Stimulated activated CD4-positive, alpha-beta T cell treated with anti-CD3 and anti-CD28 coated beads, Interleukin-2, amount 100 ng/mL, for 48 hours (primary cell): ENCODE data around the gene SCNN1A.
A peak's percentile ranks its signal among the peaks of the same experiment; 100 is the strongest.
"Not testable (repeated sequence)": the region's sequence is repeated elsewhere in the genome, so short reads cannot be mapped to it uniquely, and the experiment has no call there.

Experiments
- DNase-seq, 2 donors: peaks; one replicate each; pipeline ENCODE4 v3.0.0-alpha.2; 2020

SCNN1A gene

GRCh38 chr12:6346235-6346832, 29.0 kb downstream of the SCNN1A start:
- no peak for DNase-seq

DNA sequence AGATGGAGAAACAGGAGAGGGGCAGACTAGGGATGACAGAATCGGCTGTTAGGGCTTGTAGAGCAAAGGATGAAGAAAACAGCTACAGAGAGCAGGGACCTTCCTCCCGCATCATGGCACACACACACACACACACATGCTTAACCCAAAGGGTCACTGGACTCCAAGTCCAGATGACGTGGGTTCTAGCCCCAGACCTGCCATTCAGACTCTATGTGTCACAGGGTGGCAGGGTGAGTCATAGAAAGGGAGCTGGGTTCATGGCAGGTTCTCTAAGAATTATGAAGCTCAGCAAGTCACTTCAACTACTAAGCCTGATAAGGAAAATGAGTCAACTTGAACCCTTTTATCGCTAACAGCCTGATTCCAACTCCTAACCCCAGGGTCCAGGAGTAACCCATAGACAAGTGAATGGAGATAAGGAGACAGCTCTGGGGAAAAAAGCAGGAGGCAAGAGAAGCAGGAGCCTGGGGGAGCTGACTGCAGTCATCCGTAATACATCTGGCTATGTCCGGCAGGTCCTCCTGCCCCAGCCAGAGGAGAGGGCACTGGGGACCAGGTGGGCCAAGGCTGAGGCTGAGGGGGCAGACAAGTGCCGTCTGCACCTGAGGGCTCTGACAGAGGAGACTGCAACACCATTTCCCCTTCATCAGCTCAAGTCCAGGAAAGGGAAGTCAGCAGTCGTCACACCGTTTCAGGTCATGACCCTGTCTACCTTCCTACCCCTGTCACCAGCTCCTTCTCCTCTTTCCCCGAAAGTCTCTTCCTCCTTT, 29.9 kb downstream of the SCNN1A start:
- no peak for DNase-seq

DNA sequence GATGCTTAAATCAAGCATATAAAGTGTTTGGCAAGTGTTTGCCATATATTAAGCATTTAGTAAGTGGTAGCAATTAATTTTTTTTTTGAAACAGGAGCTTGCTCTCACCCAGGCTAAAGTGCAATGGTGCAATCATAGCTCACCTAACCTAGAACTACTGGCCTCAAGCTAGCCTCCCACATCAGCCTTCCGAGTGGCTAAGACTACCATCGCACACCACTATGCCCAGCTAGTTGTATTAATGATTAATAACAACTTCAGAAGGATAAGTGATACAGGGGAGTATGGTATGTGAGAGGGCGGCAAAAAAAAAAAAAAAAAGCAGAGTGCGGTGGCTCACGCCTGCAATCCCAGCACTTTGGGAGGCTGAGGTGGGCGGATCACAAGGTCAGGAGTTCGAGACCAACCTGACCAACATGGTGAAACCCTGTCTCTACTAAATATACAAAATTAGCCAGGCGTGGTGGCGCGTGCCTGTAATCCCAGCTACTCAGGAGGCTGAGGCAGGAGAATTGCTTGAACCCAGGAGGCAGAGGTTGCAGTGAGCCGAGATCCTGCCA, 31.2 kb downstream of the SCNN1A start:
- DNase-seq: not testable (repeated sequence)

- DNase-seq: no peak
Measured at GRCh38 chr12:6343518-6343917, 31.8 kb downstream of the SCNN1A start.

- DNase-seq: no peak
Measured at GRCh38 chr12:6342140-6342889, 33.0 kb downstream of the SCNN1A start.

GRCh38 chr12:6341417-6342139, 33.8 kb downstream of the SCNN1A start, which contains the start of gene TNFRSF1A:
TNFRSF1A (minus strand) TSS chr12:6342076; CDS start chr12:6341814, 262 bp downstream.
- DNase-seq: no peak

GRCh38 chr12:6340745-6341416, 34.5 kb downstream of the SCNN1A start:
- DNase-seq: no peak

DNA sequence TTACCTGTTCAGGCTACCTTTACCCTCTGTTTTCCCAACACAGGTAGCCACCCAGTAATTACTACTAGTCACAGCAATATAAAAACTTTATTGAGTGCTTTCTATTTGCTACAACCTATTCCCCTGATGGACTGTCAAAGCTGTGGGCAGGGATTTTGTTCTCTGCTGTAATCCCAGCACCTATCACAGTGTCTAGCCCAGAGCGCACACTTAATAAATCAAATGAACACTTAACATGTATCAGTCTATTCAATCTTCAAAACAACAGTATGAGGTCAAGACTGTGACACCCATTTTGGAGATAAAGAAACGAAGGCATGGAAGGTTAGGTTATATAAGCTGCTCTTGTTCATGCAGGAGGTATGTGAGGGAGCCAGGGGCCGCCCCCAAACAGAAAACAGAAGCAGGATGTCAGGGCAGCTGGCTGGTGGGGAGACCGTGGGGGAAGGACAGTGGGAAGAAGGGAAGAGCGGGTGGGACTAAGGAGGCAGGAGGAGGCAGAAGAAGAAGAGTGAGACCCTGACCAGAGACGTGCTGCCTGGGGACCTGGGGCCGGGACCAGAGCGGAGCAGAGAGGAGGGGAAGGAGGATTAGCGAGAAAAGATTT, 35.2 kb downstream of the SCNN1A start:
- DNase-seq: no peak

DNA sequence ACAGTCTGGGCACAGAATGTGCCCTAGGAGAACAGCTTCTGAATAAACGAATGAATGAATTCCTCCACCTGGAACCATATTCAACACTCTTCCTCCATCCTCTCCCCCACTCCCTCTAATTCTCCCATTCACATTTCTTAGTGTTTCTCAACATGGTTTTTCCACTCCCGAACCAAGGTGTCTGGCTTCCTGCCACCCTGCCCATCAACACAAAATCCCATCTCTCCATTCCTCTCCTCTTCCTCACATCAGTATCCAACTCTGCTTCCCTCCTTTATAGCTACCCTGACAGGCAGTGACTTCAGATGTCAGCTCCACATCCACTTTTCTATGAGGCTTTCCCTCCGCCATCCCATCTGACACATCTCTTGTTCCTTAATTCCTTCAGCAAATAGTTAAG, 36.4 kb downstream of the SCNN1A start:
- no peak for DNase-seq

DNA sequence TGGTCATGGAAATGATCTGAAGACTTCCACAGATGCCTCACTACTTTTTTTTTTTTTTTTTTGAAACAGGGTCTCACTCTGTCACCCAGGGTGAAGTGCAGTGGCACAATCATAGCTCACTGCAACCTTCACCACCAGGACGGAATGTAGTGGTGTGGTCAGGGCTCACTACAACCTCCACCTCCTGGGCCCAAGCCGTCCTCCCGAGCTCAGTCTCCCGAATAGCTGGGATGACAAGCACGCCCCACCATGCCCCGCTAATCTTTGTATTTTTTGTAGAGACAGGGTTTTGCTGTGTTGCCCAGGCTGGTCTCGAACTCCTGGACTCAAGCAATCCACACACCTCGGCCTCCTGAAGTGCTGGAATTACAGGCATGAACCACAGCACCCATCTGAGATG, 36.8 kb downstream of the SCNN1A start:
- not testable (repeated sequence) for DNase-seq

- no peak for DNase-seq
Measured at GRCh38 chr12:6337958-6338433, 37.4 kb downstream of the SCNN1A start.

- no peak for DNase-seq
Measured at GRCh38 chr12:6336889-6337853, 38.2 kb downstream of the SCNN1A start.

GRCh38 chr12:6336079-6336888, 39.1 kb downstream of the SCNN1A start:
- peak; percentile 48 to 52 for DNase-seq

DNA sequence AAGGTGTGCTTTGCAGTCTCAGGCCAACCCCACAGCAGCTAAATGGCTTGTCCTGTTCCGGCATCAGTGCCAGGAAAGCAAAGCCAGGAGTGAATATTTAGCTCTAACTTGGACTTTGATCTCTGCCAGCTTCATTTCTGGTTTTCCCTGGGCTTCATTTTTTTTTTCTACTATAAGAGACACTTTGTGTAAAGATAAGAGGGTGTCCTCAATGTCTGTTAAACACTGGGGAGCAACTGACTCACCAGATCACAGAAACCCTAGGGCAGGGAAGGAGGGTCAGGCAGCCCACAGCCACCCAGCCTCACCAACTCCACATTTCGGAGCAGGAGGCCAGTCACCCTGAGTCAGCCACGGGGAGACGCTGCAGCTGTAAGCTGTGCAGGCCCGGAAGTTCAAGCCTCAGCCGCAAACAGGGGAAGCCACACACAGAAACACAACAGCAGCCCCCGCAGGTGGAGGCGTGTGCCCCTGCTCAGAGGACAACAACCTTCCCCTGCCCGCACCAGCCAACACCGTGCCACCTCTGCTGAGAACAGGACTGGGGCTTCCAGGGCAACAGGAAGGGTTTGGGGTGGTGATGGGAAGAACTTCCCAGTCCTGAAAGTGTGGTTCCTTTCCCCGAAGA, 39.8 kb downstream of the SCNN1A start:
- peak; percentile 73 to 79 for DNase-seq

DNA sequence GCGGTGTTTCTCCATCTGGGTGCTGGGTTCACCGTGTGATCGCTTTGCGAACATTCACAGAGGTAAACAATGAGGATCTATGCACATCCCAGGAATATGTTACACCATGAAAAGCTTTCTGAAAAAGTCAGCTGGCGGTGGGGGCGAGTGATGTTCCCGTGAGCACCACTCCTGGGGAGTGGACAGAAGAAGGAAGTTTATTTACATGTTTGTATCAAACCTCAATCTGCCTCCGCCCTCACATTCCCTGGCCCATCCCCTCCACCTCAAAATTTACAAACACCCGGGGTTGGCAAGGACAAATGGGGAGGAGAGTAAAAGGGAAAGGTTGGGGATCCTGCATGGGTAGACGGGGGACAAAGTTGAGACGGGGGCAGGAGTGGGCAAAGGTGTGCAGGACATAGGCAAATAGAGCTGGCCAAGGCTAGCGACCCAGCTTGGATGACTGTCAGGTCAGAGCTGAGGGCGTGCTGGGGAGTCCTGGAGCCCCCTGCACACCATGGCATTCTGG, 40.4 kb downstream of the SCNN1A start:
- DNase-seq: no peak

GRCh38 chr12:6334359-6334758, 41.0 kb downstream of the SCNN1A start:
- no peak for DNase-seq

DNA sequence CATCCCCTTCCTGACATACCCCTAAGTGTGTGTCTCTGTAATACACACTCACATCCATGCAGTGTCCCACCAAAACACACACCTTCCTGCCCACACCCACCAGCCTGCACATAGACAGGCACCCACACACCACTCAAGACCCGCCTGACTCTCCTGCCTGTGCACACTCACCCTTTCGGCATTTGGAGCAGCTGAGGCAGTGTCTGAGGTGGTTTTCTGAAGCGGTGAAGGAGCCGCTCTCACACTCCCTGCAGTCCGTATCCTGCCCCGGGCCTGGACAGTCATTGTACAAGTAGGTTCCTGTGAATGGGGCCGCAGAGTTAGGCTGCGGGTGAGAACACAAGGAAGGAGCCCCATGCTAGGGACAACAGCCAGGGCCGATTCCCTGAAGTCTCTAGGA, 41.8 kb downstream of the SCNN1A start:
- no peak for DNase-seq

DNA sequence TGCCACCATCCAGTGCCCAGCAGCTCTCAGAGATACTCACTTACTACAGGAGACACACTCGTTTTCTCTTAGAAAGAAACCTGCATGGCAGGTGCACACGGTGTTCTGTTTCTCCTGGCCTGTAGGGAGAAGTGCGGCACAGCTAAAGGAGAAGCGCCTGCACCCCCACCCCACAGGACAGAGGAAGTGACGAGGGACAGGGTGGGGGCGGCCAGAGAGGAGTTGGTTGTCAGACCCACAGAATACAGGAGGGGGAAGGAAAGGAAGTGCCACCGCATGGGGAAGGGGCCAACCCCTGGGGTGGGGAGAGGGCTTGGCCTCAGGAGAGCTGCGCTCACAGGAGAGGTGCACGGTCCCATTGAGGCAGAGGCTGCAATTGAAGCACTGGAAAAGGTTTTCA, 42.3 kb downstream of the SCNN1A start:
- DNase-seq: no peak

DNA sequence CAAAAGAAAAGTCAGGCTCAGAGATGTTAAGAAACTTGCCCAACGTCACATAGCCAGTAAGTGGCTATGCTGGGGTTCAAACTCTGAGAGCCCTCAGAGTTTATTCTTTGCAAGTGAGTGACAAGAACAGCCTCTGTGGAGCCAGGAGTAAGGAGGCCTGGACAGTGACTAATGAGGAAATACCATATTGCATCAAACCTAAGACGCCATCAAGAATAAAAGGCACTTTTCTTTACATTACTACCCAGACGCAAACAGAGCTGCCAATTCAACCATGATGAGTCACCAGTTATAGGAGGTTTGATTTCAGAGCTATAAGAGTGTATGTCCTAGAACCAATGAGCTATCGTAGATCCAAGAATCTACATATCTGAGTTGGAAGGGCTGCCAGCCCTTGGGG, 42.9 kb downstream of the SCNN1A start:
- no peak for DNase-seq
